ENCODE data around the gene EIF2B5.

EIF2B5 gene

DNA sequence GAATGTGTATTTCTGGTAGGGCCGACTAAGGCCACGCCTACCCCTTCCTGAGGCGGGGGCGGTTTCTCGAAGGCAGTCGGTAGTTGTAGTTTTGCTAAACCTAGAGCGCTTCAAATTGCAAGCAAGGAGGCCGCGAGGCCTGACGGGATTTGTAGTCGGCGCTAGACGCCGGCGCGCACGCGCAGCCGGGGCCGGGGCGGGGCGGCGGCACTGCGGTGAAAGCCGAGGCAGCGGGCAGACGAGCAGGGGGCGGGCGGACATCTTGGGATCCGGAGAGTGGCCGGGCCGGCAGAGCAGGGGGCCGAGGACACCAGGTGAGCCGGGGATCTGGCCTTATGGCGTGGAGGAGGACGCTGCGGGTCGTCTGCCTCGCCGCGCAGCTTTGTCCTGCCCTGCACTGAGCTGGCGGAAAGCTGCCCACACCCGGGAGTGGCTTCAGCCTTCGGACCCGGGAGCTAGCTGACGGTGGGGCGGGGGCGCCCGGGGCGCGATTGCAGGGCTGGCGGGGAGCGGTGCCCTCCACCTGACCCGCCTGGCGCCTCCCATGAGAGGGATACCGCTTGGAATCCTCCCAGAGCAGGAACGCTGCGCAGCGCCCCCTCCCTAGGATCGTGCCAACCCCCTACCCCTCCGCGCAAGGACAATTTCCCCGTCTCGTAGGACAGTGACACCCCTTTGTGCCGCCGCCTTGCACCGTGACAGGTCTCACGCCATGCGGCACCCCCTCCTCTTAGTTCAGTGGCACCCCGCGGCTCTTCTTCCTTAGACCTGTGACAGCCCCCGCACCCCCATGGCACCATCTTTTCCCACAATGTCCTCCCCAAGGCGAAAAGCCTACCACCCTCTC, 39.7 kb downstream of the EIF2B5 start, which contains the start of gene AP2M1:
Gene AP2M1, plus strand, starts transcription at position 210 of the 847 bp plus-strand sequence. CDS start 2,139 bp downstream, outside the sequence.
- DNase-seq: peak; percentile 95

DNA sequence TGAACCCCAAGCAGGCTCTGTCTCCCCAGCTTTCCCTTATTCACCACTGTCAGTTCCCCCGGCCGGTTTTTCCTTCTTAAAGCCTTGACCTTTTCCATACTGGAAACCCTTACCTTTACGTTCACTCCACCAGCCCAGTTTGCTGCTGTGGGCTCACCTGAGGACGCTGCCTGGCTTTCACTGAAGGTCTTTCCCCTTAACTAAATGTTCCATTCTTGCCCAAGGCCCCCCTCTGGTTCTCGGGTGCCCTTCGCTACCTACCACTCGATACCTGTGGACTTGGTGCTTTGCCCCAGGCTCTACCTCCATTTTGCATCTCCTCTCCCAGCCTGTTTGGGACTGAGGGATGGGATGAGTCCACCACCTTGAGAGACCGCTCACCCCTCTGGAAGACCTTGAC, 40.3 kb downstream of the EIF2B5 start:
- no peak for DNase-seq

DNA sequence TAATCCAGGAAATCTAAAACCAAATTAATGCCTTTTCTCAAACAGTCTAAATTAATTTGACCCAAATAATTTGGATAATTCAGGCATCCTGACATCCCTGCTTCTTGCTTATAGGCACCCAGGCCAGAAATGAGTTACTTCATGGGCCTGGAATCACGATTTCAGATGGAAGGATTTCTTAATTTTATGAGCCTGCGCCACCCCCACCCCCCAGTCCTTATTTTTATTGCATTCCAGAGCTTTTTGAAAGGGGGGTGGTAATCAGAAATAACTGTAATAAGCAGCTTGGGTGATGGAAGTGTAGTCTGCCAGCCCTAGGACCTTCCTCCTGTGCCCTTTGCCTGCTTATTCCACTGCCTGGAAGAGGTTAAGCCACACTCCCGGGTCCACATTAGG, 40.8 kb downstream of the EIF2B5 start:
- DNase-seq: no peak

DNA sequence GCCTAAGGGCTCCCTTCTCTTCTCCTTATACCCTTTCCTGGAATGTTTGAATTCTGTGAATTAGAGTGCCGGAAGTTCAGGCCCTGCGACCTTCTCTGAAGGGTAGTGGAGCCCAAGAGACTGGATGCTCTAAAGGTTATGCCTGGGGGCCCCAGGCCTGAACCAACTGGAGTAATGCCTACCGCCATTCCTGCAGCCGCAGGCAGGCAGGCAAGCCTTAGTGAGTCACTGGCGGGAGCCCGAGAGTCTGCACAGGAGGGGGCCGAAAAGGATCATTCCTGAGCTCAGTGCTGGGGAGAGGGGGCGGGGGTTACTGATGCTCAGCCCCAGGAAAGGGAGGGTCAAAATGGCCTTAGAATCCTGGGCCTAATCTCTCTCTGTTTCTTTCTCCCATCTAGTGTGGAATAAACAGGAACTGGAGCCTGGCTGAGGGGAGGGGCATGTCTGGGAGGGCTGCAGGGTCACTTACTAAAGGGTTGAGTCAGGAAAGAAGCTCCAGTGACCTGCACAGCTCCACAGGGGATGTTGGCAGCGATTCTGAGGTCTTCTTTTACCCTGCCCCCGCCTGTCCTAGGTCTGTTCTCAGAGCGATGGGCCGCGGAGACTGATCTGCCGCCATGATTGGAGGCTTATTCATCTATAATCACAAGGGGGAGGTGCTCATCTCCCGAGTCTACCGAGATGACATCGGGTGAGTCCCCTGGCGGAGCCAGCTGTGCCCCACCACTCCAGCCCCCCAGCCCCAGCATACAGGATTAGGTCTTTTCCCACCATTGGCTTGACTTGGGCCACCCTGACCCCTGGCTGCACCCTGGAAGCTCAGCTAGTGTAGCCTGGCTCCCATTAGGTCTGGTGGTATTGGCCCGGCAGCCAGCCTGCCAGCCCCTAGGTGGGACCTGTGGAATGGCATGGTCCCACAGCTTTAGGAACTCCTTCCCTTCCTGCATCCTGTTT, 41.5 kb downstream of the EIF2B5 start:
- no peak for DNase-seq

DNA sequence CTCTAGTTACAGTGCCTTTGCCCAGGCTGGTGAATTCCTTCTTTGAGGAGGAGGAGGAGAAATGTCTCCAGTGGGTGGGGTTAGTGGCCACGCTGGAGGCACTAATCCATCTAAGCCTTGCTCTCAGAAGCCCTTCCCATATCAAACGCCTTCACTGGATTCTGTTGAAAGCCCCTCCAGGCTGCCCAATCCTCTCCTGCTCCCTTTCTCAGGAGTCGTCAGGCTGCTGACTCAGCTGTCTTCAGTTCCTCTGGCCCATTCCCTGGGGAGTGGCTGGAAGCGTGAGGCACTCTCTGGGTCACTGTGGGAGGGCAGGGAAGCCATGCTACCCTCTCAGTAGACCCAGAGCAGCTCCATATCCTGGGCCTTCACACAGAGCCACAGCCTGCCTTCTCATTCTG, 42.2 kb downstream of the EIF2B5 start:
- DNase-seq: no peak

DNA sequence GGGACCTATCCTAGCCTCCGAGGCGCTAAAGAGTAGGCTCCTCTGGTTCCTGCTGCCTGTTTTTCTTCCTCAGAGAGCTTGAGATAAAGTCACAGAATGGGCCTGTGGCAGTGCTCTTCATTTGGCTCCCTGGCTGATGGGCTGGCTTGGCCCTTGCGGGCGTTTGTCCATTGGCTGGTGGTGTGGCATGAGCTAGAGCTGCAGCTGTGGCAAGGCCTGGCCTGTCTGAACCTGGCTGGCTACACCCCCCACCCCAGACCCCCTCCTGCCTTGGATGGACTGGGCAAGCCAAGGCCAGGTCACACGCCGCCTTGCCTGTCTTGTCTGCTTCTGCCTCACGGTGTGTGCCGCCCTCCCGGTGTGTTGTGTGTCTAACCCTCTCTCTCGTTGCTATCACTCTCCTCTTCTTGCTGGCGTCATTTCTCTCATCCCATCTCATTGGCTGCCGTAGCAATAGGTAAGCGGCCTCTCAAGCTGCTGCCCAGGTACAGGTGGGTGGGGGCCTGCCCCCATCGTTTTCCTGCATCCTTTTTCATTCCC, 42.7 kb downstream of the EIF2B5 start:
- no peak for DNase-seq

DNA sequence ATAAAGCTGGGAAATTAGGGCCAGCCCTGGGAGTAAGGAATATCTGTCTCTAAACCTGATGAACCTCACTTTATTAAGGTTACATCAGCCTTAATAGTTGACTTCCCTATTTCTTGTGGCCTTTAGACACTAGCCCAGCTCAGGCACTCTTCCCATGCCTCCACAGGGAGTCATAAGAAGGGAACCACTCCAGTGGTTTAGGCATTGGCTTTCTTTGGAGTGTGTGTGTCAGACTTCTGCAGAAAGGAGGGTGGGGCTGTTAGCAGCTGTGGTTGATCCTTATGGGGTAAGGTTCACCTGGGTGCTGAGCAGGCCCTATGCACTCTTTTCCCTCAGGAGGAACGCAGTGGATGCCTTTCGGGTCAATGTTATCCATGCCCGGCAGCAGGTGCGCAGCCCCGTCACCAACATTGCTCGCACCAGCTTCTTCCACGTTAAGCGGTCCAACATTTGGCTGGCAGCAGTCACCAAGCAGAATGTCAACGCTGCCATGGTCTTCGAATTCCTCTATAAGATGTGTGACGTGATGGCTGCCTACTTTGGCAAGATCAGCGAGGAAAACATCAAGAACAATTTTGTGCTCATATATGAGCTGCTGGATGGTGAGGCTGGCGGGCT, 43.5 kb downstream of the EIF2B5 start:
- no peak for DNase-seq

DNA sequence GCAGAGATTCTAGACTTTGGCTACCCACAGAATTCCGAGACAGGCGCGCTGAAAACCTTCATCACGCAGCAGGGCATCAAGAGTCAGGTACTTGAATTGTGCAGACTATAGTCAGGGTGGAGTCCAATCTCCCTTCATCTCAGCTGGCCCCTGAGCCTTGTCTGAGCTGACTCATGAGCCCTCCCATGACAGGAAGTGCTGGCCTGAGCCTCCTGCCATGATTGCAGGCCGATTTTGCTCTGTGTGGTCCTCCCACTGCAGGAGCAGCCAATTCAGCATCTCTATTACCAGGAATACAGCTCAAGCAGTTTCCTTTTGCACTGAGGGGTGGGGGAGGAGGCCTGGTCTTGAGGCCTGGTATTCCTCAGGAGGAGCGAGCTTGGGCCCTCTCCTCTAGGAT, 45.0 kb downstream of the EIF2B5 start:
- DNase-seq: no peak

DNA sequence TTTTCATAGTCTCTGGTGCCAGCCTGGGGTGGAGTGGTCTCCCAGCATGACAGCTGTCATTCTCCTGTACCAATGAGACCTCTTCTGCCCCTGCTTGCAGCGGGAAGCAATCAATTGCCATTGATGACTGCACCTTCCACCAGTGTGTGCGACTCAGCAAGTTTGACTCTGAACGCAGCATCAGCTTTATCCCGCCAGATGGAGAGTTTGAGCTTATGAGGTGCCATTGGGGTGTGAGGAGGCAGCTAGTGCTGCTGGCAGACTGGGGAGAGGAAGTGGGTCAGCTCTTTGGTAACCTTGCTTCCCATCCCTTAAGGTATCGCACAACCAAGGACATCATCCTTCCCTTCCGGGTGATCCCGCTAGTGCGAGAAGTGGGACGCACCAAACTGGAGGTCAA, 46.4 kb downstream of the EIF2B5 start:
- no peak for DNase-seq

DNA sequence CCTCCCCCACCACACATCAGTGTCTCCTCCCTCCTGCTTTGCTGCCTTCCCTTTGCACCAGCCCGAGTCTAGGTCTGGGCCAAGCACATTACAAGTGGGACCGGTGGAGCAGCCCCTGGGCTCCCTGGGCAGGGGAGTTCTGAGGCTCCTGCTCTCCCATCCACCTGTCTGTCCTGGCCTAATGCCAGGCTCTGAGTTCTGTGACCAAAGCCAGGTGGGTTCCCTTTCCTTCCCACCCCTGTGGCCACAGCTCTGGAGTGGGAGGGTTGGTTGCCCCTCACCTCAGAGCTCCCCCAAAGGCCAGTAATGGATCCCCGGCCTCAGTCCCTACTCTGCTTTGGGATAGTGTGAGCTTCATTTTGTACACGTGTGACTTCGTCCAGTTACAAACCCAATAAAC, 48.5 kb downstream of the EIF2B5 start:
- no peak for DNase-seq

DNA sequence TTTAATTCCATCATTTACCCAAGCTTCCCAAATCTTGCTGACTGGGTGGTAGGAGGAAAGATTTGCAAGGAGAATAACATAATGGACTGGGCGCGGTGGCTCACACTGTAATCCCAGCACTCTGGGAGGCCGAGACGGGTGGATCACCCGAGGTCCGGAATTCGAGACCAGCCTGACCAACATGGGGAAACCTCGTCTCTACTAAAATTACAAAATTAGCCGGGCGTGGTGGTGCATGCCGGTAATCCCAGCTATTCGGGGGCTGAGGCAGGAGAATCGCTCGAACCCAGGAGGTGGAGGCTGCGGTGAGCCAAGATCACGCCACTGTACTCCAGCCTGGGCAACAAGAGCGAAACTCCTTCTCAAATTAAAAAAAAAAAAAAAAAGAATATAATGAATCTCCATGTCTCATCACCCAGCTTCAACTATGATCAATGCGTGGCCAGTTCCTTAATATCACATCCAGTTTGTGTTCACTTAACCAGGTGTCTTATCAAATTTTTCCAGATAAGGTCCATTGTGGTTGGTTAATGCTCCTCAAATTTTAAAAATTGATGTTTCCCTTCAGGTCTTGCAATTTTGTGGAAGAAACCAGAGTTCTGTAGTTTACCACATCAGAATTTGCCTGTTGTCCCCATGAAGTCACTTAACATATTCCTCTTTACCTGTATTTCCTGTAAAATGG, 49.5 kb downstream of the EIF2B5 start:
- DNase-seq: no peak

DNA sequence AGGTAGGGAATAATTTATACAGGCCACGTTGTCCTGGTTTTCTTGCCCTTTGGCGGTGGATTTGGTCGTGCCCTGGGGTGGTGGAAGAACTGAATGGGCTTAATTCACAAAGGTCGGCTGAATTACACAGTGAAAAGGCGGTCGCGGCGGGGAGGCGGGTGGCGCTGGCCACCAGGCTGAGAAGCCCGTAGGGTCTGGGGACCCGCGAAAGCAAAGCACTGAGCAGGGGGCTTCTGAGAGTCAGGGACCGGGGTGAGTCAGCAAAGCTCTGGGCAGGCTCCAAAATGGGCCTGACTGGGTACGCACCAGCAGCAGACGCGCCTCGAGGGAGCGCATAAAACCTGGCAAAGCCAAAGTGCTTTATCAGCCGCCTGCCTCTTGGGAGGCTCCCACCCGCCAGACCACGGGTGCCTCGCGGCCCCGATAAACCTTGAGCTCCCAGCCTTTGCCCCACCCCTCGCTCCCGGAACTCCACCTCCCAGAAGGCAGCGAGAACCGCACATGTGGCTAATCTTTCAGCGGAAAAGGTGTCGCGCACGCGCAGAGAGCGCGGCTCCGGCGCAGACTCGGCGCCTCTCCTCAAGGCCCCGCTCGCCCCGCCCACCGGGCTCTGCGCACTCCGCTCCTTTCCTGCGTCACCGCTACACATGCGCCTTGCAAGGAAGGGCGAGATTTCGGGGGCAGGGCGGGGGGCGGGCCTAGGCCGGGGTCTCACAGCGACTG, 50.5 kb downstream of the EIF2B5 start:
- peak; percentile 98 for DNase-seq

DNA sequence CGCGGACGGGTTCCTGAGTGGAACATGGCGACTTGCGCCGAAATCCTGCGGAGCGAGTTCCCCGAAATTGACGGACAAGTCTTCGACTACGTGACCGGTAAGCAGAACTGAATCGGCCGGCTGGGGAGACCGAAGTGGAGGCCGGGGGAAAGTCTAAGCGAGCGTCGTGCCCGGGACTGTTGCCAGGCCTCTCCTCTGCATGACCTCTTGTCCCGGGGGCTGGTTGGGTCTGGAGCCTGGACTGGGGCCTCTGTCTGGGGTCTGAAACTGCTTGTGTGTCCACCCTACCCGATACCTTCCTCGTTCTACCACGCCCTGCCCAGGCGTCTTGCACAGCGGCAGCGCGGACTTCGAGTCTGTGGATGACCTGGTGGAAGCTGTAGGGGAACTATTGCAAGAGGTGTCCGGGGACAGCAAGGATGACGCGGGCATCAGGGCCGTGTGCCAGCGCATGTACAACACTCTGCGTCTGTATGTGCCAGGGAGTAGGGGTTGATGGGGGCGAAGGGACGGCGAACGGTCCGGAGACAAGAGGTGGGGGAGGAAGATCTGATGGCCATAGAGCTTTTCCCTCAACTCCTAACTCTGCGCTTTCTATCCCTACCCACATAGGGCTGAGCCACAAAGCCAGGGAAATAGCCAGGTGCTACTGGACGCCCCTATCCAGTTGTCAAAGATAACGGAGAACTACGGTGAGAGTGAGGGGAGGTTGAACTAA, 51.2 kb downstream of the EIF2B5 start, which contains the start of gene ABCF3:
Gene ABCF3, plus strand, starts transcription at position 16 of the 718 bp plus-strand sequence. Its CDS starts 9 bp downstream, at position 25.
- DNase-seq: no peak

DNA sequence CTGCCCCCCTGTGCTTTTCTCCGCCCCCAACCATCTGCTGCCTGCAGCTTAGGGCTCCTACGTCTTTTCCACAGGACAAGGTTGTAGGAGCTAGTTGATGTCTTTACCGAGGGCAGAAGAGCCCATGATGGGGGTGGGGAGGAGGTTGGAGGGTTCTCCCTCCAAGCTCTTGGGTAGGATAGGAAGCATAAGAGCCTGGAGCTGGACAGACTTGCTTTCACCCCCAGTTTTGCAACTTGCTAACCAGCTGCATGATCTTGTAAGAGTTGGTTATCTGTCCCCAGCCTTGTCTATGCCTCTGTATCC, 51.7 kb downstream of the EIF2B5 start:
- no peak for DNase-seq

DNA sequence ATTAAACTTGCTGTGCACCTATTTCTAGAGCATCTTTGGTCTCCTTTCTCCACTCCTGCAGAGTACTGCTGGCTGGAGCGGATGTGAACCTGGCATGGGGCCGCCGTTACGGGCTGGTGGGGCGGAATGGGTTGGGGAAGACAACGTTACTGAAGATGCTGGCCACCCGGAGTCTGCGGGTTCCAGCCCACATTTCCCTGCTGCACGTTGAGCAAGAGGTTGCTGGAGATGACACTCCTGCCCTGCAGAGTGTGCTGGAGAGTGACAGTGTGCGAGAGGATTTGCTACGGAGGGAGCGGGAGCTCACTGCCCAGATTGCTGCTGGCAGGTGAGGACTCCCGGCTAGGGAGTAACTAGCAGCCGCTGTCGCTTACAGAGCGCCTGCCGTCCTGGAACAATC, 52.9 kb downstream of the EIF2B5 start:
- no peak for DNase-seq

DNA sequence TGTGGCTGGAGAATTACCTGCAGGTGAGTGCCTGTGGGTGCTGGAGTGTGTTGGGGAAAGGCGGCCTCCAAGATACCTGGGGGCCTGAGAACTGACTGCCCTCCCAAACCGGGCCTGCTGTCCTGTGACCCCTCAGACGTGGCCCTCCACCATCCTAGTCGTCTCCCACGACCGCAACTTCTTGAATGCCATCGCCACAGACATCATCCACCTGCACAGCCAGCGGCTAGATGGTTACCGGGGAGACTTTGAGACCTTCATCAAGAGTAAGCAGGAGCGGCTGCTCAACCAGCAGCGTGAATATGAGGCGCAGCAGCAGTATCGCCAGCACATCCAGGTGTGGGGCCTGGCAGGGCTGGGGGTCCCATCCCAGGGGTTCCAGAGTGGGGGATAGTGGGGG, 54.3 kb downstream of the EIF2B5 start:
- no peak for DNase-seq

DNA sequence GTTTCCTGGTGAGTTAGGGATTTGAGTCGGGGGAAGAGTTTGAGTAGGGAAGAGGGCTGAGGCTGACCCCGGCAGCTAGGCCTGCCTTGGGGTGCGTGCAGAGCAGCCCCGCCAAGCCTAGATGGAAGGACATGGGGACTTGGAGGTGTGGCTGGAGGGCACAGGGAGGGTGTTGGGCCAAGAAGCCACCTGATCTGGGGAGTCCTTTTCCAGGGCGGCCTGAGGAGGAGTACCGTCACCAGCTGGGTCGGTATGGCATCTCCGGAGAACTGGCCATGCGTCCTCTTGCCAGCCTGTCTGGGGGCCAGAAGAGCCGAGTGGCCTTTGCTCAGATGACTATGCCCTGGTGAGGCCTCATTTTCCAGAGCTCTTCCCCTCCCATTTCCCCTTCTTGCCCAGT, 57.7 kb downstream of the EIF2B5 start:
- no peak for DNase-seq

DNA sequence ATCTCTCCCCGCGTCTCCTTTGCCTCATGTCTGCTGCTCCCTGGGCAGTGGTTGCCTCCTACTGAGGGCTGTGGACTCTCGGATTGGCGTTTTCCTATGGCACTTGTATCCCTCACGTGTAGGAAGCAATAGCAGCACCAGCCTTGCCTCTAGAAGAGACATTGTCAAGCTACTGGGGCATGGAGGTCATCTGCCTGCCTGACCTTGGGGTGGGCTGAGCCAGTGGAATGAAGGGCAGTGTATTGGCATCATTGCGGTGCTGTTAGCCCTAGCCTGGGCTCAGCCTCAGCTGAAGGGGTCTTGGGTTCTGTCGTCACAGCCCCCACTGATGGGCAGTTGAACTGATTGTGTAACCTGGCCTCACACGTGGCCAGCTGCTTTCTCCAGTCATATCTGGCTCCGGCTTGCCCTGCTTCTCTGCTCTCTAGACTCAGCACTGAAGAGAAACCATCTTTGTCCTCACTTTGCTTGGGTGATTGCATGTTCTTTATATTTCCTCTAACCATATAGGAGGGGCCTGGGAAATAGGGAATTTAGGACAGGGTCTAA, 58.9 kb downstream of the EIF2B5 start:
- no peak for DNase-seq
